ENCODE measurements around the gene TP53TG5. TPM values are rescaled to one million over a fixed set of nuclear protein-coding genes. Genes with fewer than 3 reads are reported as not detected.

Gene TP53TG5
- total RNA-seq, 1 donor from 2014 or later = 0.80 TPM

GRCh38 chr20:45329497-45330319, 48.4 kb downstream of the TP53TG5 start:
- H3K4me1 ChIP-seq = peaks cover 23% of the 10 kb centered on the region
- H3K4me3 ChIP-seq = no peak overlapping the region
- no peak for DNase-seq
- H3K9me3 ChIP-seq (replicated peaks) = no peaks in the 10 kb centered on the region
- no peak for TF ChIP-seq CTCF (IDR thresholded peaks at IDR 0.05; ENCODE audit: borderline replicate concordance)
- no peak overlapping the region for H3K27ac ChIP-seq (replicated peaks)
- no peaks in the 10 kb centered on the region for H3K27me3 ChIP-seq (ENCODE audit: low read depth)
- H3K36me3 ChIP-seq = peaks cover 89% of the 10 kb centered on the region
- intact Hi-C loops (cut with micrococcal nuclease) = loop anchor here (5.0 kb wide), 1 partner anchor 118 kb away; no protein-coding TSS in a partner anchor

GRCh38 chr20:45328451-45328850, 49.7 kb downstream of the TP53TG5 start:
- peak overlapping the region; percentile 23 for H3K27ac ChIP-seq (replicated peaks)
- DNase-seq = no peak
- H3K27me3 ChIP-seq (ENCODE audit: low read depth) = no peaks in the 10 kb centered on the region
- peaks cover 79% of the 10 kb centered on the region for H3K36me3 ChIP-seq
- intact Hi-C loops (cut with micrococcal nuclease) = loop anchor here (5.0 kb wide), 1 partner anchor 119 kb away; no protein-coding TSS in a partner anchor
- H3K4me3 ChIP-seq = no peak overlapping the region
- peaks cover 23% of the 10 kb centered on the region for H3K4me1 ChIP-seq
- no peak for TF ChIP-seq CTCF (IDR thresholded peaks at IDR 0.05; ENCODE audit: borderline replicate concordance)
- no peaks in the 10 kb centered on the region for H3K9me3 ChIP-seq (replicated peaks)

- intact Hi-C loops (cut with micrococcal nuclease) = loop anchor here (5.0 kb wide), 1 partner anchor 122 kb away; no protein-coding TSS in a partner anchor
- Histone ChIP-seq H3K9me3 (replicated peaks) (no peaks in the 10 kb centered on the region), H3K4me1 (no peaks in the 10 kb centered on the region), H3K27me3 (ENCODE audit: low read depth) (no peaks in the 10 kb centered on the region), H3K4me3 (no peak overlapping the region), H3K36me3 (peaks cover 49% of the 10 kb centered on the region), H3K27ac (replicated peaks) (no peak overlapping the region)
- TF ChIP-seq CTCF (IDR thresholded peaks at IDR 0.05; ENCODE audit: borderline replicate concordance) = no peak
- no peak for DNase-seq
Measured at GRCh38 chr20:45325371-45325770, 52.8 kb downstream of the TP53TG5 start.

- DNase-seq = no peak
- Histone ChIP-seq H3K4me3 (no peak overlapping the region), H3K36me3 (peaks cover 32% of the 10 kb centered on the region), H3K27ac (replicated peaks) (peak overlapping the region; percentile 5), H3K4me1 (no peaks in the 10 kb centered on the region), H3K27me3 (ENCODE audit: low read depth) (no peaks in the 10 kb centered on the region), H3K9me3 (replicated peaks) (no peaks in the 10 kb centered on the region)
- intact Hi-C loops (cut with micrococcal nuclease) = loop anchor here (5.0 kb wide), 2 partner anchors 114 to 449 kb away; no protein-coding TSS in a partner anchor
- no peak for TF ChIP-seq CTCF (IDR thresholded peaks at IDR 0.05; ENCODE audit: borderline replicate concordance)
Measured at GRCh38 chr20:45323731-45324130, 54.4 kb downstream of the TP53TG5 start.

- Histone ChIP-seq H3K27ac (replicated peaks) (peak overlapping the region; percentile 29), H3K4me1 (no peaks in the 10 kb centered on the region), H3K9me3 (replicated peaks) (no peaks in the 10 kb centered on the region), H3K36me3 (peaks cover 24% of the 10 kb centered on the region), H3K4me3 (no peak overlapping the region), H3K27me3 (ENCODE audit: low read depth) (peaks cover 4% of the 10 kb centered on the region)
- peak; percentile 61 for TF ChIP-seq CTCF (IDR thresholded peaks at IDR 0.05; ENCODE audit: borderline replicate concordance)
- intact Hi-C loops (cut with micrococcal nuclease) = loop anchor here (5.0 kb wide), 2 partner anchors 114 to 449 kb away; no protein-coding TSS in a partner anchor
- peak; percentile 44 for DNase-seq
Measured at GRCh38 chr20:45322952-45323383, 55.2 kb downstream of the TP53TG5 start.

Small RNA genes within 50 kb of the gene (microRNA-seq; reads per million reads assigned to microRNA genes)
- gene MIR6812 = not detected

Other genes starting within 250 kb of the TP53TG5 start
- gene PI3, start 203.4 kb downstream of the TP53TG5 start, total RNA-seq = not detected
- gene SEMG1, start 171.3 kb downstream of the TP53TG5 start, total RNA-seq = not detected
- not detected for gene SEMG2, start 157.0 kb downstream of the TP53TG5 start, total RNA-seq
- gene SLPI, start 123.8 kb downstream of the TP53TG5 start, total RNA-seq = 1.8 TPM
- gene RBPJL, start 71.5 kb downstream of the TP53TG5 start, total RNA-seq = not detected
- gene MATN4, start 70.0 kb downstream of the TP53TG5 start, total RNA-seq = not detected
- 77.4 TPM for gene SDC4, start 29.9 kb downstream of the TP53TG5 start, total RNA-seq
- gene SYS1, start 15.2 kb downstream of the TP53TG5 start, total RNA-seq = 20.8 TPM
- gene DBNDD2, start 30.0 kb upstream of the TP53TG5 start, total RNA-seq = 362 TPM
- 126 TPM for gene PIGT, start 37.8 kb upstream of the TP53TG5 start, total RNA-seq
- gene WFDC2, start 91.4 kb upstream of the TP53TG5 start, total RNA-seq = not detected
- not detected for gene SPINT3, start 137.3 kb upstream of the TP53TG5 start, total RNA-seq
- gene WFDC6, start 161.2 kb upstream of the TP53TG5 start, total RNA-seq = not detected
- not detected for gene EPPIN, start 169.1 kb upstream of the TP53TG5 start, total RNA-seq
- not detected for gene WFDC8, start 201.0 kb upstream of the TP53TG5 start, total RNA-seq

All from left ventricle myocardium inferior (tissue), 1 donor.